ENCODE results near the gene STAB1. TPM values are rescaled to one million over a fixed set of nuclear protein-coding genes. Genes with fewer than 3 reads are reported as not detected.

Gene STAB1
- total and polyA plus RNA-seq, 2 experiments from 2014 or later, result 0.90 to 1.9 TPM

- no peaks in the 10 kb centered on the region; the same call in 1 of the 2 replicates for H3F3A ChIP-seq (replicated peaks; ENCODE audit: low read depth)
- no peaks in the 10 kb centered on the region for H3K27me3 ChIP-seq (ENCODE audit: insufficient read depth)
- Mint-ChIP-seq H3K4me1 (peaks cover 34% of the 10 kb centered on the region), H3K4me3 (peak overlapping the region; percentile 88), H3K27ac (peak overlapping the region; percentile 90), H3K9me3 (no peaks in the 10 kb centered on the region), H3K27me3 (ENCODE audit: insufficient read depth, low read depth, poor library complexity) (peaks cover 7% of the 10 kb centered on the region), H3K36me3 (ENCODE audit: low read depth) (peaks cover 40% of the 10 kb centered on the region)
- H3K4me1 ChIP-seq (ENCODE audit: insufficient read depth), result peaks cover 20% of the 10 kb centered on the region; the same call in 1 of the 2 replicates
- 0 out of 2 replicates have a peak overlapping the region, but pooled peaks have one; percentile 40 for H2AFZ ChIP-seq
- TF ChIP-seq ZNF331 (CRISPR knock-in tag; IDR thresholded peaks at IDR 0.05; ENCODE audit: low read depth) (no peak), POLR2AphosphoS5 (IDR thresholded peaks at IDR 0.05; ENCODE audit: low read depth) (0 out of 2 replicates have a peak, but pooled peaks have one; percentile 19), STAT1 (IDR thresholded peaks at IDR 0.05; ENCODE audit: unreplicated experiment) (no peak)
- H3K79me2 ChIP-seq (replicated peaks; ENCODE audit: insufficient read depth), result peaks cover 40% of the 10 kb centered on the region
- no peaks in the 10 kb centered on the region for H3K9me2 ChIP-seq (ENCODE audit: insufficient read depth)
- DNase-seq (ENCODE audit: low spot score) (peak; percentile 59), ATAC-seq (peak; percentile 48)
- H3K36me3 ChIP-seq (ENCODE audit: insufficient read depth), result peaks cover 25% of the 10 kb centered on the region; the same call in 1 of the 2 replicates
- H4K20me1 ChIP-seq (replicated peaks; ENCODE audit: insufficient read depth), result peaks cover 28% of the 10 kb centered on the region
- peak overlapping the region; percentile 91 for H3K4me2 ChIP-seq
- H3K4me3 ChIP-seq, result peak overlapping the region; percentile 94
- H3K27ac ChIP-seq (ENCODE audit: low read depth), result no peak overlapping the region
Observed at GRCh38 chr3:52456169-52456799, 38.9 kb upstream of the STAB1 start.

DNA sequence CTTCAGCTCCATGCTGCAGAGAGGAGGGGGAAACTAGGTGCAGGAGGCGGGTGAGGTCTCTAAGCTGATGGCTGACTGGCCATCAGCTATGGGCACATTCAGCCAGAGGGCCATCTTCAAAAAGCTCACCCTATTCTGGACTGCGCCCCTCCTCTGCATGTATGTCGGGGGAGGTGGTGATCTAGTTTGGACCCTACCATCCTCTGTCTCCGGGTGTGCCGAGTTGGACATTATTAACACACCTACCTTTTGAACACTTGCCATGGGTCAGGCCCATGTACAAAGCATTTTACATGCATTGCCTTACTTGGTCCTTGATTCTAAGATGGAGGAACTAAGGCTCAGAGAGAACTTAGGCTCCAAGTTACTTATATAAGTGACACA lies 38.3 kb upstream of the STAB1 start:
- Histone ChIP-seq H4K20me1 (replicated peaks; ENCODE audit: insufficient read depth) (peaks cover 31% of the 10 kb centered on the region), H3K36me3 (ENCODE audit: insufficient read depth) (peaks cover 25% of the 10 kb centered on the region; the same call in 1 of the 2 replicates), H3K27ac (ENCODE audit: low read depth) (no peak overlapping the region), H3K4me1 (ENCODE audit: insufficient read depth) (peaks cover 20% of the 10 kb centered on the region; the same call in 1 of the 2 replicates), H3K27me3 (ENCODE audit: insufficient read depth) (no peaks in the 10 kb centered on the region), H2AFZ (no peak overlapping the region), H3F3A (replicated peaks; ENCODE audit: low read depth) (no peaks in the 10 kb centered on the region; the same call in 1 of the 2 replicates), H3K9me2 (ENCODE audit: insufficient read depth) (no peaks in the 10 kb centered on the region), H3K4me2 (peak overlapping the region; percentile 91), H3K79me2 (replicated peaks; ENCODE audit: insufficient read depth) (peaks cover 42% of the 10 kb centered on the region), H3K4me3 (peak overlapping the region; percentile 94)
- Mint-ChIP-seq H3K4me3 (peak overlapping the region; percentile 88), H3K9me3 (no peaks in the 10 kb centered on the region), H3K4me1 (peaks cover 34% of the 10 kb centered on the region), H3K36me3 (ENCODE audit: low read depth) (peaks cover 40% of the 10 kb centered on the region), H3K27me3 (ENCODE audit: insufficient read depth, low read depth, poor library complexity) (peaks cover 7% of the 10 kb centered on the region), H3K27ac (peak overlapping the region; percentile 60; the same call in 1 of the 2 replicates)
- ATAC-seq, result no peak
- DNase-seq (ENCODE audit: low spot score), result no peak
- TF ChIP-seq POLR2AphosphoS5 (IDR thresholded peaks at IDR 0.05; ENCODE audit: low read depth), result no peak
- no peak for TF ChIP-seq EZH2 (IDR thresholded peaks at IDR 0.05; ENCODE audit: low read depth, unreplicated experiment)
- TF ChIP-seq ZNF114 (CRISPR knock-in tag; IDR thresholded peaks at IDR 0.05), result no peak
- TF ChIP-seq, protein P1, sequence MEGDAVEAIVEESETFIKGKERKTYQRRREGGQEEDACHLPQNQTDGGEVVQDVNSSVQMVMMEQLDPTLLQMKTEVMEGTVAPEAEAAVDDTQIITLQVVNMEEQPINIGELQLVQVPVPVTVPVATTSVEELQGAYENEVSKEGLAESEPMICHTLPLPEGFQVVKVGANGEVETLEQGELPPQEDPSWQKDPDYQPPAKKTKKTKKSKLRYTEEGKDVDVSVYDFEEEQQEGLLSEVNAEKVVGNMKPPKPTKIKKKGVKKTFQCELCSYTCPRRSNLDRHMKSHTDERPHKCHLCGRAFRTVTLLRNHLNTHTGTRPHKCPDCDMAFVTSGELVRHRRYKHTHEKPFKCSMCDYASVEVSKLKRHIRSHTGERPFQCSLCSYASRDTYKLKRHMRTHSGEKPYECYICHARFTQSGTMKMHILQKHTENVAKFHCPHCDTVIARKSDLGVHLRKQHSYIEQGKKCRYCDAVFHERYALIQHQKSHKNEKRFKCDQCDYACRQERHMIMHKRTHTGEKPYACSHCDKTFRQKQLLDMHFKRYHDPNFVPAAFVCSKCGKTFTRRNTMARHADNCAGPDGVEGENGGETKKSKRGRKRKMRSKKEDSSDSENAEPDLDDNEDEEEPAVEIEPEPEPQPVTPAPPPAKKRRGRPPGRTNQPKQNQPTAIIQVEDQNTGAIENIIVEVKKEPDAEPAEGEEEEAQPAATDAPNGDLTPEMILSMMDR (conservative IDR thresholded peaks at IDR 0.05; ENCODE audit: low read depth in 2 of 2), result no peak
- no peak for TF ChIP-seq JUNB (IDR thresholded peaks at IDR 0.05; ENCODE audit: unreplicated experiment)
- no peak for TF ChIP-seq CREB1 (CRISPR knock-in tag; IDR thresholded peaks at IDR 0.05; ENCODE audit: low read depth)
- no peak for TF ChIP-seq STAT1 (IDR thresholded peaks at IDR 0.05; ENCODE audit: unreplicated experiment)
- no peak for TF ChIP-seq ZNF331 (CRISPR knock-in tag; IDR thresholded peaks at IDR 0.05; ENCODE audit: low read depth)
- TF ChIP-seq ETS1 (IDR thresholded peaks at IDR 0.05), result no peak
- TF ChIP-seq, protein P2, sequence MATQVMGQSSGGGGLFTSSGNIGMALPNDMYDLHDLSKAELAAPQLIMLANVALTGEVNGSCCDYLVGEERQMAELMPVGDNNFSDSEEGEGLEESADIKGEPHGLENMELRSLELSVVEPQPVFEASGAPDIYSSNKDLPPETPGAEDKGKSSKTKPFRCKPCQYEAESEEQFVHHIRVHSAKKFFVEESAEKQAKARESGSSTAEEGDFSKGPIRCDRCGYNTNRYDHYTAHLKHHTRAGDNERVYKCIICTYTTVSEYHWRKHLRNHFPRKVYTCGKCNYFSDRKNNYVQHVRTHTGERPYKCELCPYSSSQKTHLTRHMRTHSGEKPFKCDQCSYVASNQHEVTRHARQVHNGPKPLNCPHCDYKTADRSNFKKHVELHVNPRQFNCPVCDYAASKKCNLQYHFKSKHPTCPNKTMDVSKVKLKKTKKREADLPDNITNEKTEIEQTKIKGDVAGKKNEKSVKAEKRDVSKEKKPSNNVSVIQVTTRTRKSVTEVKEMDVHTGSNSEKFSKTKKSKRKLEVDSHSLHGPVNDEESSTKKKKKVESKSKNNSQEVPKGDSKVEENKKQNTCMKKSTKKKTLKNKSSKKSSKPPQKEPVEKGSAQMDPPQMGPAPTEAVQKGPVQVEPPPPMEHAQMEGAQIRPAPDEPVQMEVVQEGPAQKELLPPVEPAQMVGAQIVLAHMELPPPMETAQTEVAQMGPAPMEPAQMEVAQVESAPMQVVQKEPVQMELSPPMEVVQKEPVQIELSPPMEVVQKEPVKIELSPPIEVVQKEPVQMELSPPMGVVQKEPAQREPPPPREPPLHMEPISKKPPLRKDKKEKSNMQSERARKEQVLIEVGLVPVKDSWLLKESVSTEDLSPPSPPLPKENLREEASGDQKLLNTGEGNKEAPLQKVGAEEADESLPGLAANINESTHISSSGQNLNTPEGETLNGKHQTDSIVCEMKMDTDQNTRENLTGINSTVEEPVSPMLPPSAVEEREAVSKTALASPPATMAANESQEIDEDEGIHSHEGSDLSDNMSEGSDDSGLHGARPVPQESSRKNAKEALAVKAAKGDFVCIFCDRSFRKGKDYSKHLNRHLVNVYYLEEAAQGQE (IDR thresholded peaks at IDR 0.05; ENCODE audit: unreplicated experiment), result no peak
